UCSD-AML1 (cell line): ENCODE measurements around the gene IP6K1.
A peak's percentile ranks its signal among the peaks of the same experiment; 100 is the strongest.

ENCODE experiments used
- DNase-seq: peaks from one replicate; lab custom pipeline; 2025; ENCODE audit not compliant: unreplicated experiment; lab: John Stamatoyannopoulos, UW

The IP6K1 gene

DNA sequence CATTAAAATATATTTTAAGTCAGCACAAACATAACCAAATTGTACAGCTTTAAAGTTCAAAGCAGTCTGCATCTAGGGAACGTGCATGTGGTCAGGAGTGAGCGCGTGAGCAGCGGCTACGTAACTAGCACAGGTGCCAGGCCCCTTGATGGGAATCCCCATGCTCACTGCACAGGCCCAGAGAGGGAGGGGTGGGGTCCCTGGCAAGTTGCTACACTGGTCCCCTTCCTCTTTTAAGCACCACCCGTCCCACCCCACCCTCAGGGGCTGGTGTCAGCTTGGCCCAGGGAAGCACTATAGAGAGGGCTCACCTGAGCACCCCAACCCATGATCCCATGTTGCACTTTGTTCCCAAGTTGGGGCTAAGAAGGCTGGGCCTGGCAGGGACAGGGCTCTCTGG is 61.8 kb downstream of the IP6K1 start:
- DNase-seq: no peak

DNA sequence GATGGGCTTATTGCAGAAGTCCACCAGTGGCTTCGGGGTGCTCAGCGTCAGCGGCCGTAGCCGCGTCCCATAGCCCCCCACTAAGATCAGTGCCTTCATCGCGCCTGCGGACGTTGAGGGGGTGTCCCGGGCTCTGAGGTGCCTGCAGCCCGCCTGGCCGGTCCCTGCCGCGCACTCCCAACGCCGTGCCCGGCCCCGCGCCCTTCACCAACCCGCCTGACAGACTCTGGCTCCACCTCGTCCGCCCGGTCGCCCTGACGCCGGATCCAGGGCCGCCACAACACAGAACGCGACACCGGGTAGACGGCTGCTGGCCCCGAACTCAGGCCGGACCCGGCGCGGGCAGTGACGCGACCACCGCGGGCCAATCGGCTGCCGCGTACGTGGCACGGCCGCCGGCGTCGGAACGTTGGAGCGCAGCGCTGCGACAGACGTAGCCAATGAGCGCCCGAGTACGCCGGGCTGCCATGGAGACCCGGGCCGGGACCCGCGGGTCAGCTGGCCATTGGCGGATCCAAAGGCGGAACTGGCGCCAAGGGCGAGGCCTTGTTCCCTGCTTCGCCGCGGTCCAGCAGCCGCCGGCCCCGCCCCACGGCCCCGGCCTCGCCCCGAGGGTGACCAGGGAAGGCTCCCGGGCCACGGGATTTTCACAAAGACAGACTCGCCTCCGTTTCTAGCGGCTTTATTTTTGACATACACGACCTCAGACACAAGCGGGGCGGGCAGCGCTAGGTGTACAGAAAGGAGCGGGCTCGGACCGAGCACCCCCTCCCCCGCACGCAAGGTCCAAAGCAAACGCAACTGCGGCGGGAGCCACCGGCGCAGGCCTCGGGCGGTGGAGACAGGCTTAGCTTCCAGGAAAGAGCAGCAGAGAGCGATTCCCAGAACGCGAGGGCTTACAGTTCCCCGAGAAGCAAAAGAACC is 62.5 kb downstream of the IP6K1 start, which contains the start of gene GMPPB:
Gene GMPPB (minus strand): TSS at position 324 of the 924 bp plus-strand sequence. CDS start 225 bp downstream, at position 99.
- peak; percentile 97 for DNase-seq

DNA sequence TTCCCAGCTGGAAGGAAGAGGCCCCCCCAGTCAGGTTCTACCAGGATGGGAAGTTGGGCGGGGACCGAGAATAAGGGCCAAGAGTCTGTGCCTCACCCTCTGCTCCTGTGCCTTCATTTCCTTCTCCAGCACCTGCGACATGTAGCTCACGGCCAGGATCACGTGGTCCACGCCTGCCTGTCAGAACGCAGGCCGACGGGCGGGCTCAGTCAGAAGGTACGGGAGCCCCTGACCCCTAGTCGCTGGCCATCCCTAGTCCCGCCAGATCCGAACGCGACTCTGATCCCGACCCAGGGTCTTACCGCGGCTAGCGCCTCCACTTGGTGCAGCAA is 63.1 kb downstream of the IP6K1 start:
- no peak for DNase-seq

DNA sequence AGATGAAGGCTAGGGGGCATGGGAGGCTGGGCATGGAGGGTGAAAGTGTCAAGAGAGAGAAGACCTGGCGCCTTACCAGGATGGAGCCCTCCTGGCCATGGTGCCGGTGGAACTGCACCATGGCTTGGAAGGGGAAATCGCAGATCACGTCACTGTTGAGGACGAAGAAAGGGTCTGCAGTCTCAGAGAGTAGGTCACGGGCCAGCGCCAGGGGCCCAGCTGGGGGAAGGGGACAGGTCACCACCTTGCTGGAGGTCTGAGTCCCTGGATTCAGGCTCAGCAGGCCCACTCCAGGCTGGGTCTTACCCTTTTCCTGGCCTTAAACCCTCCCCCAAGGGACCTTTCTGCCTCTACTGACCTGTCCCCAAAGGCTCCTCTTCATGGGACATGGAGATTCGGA is 63.4 kb downstream of the IP6K1 start:
- DNase-seq: no peak

DNA sequence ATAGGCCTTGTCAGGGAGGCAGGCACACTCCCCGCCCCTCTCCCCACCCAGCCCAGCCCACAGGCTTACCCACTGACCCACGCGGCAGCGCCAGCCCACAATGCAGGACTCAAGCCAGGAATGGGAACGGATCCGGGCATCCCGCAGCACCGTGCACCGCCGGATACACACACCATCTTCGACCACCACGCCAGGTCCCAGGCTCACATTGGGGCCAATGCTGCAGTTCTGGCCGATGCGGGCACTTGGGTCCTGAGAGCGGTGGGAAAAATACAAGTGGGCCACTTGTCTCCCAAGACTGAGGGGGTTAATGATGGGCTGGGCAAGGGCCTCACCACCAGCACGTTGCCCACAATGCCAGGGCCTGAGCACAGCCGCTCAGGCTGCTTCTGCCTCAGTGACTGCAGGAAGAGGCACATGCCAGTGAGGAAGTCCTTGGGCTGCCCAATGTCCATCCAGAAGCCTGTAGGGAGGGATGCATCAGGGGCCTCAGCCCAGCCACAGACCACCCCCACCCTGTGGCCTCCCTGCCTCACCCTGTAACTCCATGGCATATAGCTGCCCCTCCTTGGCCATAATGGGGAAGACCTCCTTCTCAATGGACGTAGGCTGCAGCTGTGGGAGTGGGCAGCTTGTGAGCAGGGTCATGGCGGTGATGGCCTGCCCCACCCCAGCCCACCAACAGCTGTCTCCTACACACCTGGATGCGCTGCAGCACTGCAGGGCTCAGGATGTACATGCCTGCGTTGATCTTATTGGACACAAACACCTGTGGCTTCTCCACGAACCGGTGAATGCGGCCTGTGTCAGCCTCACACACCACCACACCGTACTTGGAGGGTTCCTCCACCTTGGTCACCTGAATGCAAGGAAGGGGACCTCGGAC is 64.2 kb downstream of the IP6K1 start:
- DNase-seq: no peak

DNA sequence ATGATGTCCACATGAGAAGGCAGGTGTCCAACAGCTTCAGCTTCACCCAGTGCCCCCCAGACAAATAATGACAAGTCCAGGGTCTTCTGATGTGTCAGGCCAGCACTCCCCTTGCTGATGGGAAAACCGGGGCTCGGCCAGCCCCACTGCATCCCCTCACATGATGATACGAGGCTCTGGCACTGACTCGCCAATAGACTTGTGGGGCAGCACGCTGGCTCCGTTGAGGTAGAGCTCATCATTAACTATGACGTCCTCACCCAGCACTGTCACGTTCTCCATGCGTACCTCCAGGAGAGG is 64.8 kb downstream of the IP6K1 start:
- DNase-seq: no peak

DNA sequence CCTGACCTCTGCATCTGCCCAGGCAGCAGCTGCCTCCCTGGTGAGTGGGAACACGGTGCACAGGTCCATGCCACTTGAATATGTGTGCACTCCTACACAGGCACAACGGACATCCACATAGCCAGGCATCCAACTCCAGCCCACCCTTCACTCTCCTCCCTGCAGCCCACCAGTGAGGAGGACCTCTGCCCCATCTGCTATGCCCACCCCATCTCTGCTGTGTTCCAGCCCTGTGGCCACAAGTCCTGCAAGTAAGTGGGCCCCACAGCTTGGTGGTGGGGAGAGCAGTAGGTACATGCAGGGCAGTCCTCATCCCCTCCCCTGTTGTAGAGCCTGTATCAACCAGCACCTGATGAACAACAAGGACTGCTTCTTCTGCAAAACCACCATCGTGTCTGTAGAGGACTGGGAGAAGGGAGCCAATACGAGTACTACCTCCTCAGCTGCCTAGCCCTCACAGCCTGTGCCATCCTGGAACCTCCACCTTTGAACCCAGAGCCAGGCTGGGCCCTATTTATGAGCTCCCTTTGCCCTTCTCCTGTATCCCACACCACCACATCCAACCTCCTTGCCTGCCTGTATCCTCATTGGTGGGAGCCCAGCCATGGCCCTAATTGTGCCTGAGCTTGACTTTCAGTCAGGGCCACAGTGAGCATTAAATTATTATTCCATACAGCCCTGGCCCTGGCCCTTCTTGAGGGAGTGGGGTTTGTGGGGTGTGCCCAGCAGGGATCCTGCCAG is 65.3 kb downstream of the IP6K1 start:
- no peak for DNase-seq

DNA sequence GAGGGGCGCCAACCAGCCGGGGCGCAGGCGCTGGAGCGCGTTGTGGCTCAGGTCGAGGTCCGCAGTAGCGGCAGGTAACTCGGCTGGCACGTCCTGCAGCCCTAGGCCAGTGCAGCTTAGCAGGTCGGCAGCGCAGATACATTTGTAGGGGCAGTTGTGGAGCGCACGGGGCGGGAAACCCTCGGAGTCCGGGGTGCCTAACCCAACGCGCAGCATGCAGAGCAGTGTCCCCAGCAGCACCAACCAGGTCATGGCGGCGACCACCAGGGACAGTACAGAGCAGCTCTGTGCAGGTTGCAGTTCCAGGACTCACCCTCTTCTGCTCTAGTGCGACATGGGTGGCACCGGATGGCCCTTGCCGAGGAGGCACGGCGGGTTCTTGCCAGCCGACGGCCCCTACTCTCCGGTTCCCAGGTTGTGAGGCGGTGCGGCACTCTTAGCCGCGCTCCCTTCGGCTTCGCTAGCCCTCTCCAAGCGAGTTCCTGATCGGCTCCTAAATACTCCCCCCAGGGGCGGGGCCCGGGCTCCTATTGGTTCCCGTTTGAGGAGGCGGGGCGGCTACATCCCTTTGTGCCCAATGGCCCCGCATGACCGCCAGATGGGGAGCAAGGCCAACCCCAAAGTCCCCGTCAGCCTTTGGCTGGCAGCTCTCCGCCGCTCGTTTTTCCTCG is 67.0 kb downstream of the IP6K1 start, which contains the start of gene AMIGO3:
Gene AMIGO3 (minus strand): TSS at position 471 of the 671 bp plus-strand sequence. CDS start 219 bp downstream, at position 252.
- DNase-seq: peak; percentile 84

DNA sequence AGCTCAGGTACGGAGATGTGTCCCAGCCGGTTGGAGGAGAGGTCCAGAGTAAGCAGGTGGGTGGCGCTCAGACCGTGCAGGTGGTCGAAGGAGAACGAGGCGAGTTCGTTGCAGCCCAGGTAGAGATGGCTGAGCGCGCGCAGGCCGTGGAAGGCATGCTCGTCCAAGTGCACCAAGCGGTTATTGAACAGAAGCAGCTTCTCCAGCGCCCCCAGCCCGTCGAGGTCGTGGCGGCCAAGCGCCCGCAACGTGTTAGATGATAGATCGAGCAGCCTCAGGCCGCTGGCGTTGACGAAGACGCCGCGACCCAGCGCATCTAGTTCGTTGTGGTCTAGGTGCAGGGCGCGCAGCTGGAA is 67.5 kb downstream of the IP6K1 start:
- DNase-seq: no peak

DNA sequence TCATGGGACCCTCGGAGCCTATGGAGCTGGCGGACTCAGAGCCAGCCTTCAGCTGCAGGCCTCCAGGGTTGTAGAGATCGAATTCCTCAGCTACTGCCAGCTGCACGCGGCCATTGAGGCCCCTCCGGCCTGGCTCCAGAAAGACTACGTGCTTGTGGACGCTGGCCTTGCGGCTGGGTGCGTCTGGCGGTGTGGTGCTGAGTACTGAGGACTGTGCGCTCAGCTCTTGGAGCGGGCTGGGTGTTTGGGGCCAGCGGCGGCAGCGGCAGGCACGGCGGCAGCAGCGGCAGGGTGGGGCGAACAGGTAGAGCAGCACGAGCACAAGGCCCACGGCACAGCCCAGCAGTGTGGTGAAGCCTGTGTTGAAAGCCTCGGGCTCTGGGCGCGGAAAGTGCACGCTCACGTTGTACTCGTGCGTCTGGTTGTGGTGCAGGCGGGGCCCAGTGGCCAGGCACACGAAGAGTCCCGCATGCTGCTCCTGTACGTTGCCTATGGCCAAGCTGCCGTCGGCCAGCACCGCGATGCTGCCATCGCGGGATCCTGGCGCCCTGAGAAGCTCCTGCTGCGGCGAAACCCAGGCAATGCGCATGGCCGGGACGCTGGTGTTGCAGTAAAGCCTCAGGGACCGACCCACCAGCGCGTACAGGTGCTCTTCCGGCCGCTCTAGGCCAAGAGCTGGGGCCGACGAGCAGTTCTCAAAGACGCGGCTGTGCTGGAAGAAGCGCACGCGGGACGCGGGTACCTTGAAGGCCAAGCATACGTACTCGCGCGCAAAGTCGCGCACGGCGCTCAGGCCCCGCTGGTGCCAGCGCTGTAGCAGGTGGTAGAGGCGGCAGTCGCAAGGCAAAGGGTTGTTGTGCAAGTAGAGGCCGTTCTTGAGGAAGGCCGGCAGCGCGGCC is 68.1 kb downstream of the IP6K1 start:
- DNase-seq: no peak

DNA sequence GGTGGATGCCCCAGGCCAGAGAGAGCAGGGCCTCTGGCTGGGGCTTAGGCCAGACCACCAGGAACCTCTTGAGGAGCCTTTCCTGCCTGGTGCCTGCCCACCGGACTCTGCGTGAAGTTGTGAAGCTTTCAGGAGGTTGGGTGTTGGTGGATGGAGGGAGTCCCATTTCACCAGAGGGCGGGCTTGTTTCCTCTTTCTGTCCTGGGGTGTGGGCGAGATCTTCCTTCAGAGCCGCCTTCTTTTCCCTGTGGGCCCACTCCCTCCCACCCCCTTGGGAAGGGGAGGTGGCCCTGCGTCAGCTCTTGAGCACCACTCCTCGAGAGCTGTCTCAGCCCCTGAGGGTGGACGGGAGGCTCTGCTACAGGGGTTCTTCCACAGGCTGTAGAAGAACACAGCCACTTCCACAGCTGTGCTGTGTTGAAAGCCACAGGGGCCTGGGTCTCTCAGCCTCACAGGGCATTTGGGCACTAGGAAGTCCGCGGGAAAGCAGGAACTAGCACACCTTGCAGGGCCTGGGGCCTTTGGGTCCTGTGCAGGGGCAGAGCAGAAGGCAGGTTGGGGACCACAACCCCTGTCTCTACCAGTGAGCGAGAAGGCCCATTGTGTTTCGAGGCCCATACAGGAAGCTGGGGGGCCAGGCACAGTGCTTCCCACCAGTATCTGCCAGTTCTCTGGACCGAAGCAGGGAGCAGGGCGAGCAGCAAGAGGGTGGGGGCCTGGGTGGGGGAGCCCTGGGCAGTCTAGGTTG is 69.0 kb downstream of the IP6K1 start:
- DNase-seq: no peak

DNA sequence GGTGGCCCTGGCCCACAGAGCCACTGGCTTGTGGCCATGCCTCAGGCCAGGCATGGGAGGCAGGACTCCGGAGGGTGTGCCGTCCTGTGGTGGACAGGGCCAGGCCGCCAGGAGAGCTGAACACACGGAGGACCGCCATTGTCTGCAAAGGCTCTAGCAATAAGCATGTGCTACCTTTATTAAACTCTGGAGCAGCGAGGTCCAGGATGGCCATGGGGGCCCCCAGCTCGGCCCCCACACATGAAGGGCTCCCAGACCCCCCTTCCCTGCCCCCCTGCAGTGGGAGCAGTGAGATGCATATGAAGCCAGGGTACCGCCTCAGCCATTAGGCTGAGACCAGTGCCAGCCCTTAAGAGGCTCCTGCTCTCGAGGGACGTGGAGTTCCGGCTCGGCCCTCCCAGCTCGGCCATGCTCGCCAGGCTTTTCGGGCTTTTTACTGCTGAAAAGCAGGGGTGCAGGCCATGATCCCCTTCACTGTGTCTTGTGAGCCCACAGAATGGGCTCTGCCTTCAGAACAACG is 69.6 kb downstream of the IP6K1 start:
- DNase-seq: no peak

DNA sequence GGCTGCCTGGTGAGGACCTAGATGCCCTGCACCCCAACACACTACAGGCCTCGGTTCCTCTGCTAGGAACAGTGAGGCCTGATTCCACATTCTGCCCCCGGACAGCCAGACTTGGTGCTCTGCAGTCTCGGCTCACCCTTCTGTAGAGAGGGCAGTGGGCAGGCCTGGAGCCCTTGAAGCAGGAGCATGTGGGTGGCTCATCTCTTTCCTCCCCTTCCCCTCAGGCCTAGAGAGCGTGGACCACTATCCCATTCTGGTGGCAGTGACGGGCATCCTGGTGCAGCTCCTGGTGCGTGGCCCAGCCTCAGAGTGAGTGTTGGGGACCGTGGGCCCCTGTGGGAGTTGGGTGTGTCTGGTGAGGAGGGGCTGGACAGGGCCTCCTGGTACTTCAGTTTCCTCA is 70.2 kb downstream of the IP6K1 start:
- DNase-seq: no peak

DNA sequence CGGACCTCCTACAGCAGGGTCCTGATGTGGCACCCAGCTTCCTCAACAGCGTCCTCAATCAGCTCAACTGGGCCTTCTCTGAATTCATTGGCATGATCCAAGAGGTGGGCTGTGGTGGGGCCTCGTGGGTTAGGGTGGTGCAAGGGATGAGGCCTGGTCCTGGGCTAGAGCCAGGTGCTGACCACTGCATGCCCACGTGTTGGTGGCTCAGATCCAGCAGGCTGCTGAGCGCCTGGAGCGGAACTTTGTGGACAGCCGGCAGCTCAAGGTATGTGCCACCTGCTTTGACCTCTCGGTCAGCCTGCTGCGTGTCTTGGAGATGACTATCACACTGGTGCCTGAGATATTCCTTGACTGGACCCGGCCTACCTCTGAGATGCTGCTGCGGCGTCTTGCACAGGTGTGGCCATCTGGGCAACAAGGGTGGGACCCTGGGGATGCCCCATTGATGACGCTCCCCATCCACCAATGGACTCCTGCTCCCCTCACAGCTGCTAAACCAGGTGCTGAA is 70.7 kb downstream of the IP6K1 start:
- DNase-seq: no peak

DNA sequence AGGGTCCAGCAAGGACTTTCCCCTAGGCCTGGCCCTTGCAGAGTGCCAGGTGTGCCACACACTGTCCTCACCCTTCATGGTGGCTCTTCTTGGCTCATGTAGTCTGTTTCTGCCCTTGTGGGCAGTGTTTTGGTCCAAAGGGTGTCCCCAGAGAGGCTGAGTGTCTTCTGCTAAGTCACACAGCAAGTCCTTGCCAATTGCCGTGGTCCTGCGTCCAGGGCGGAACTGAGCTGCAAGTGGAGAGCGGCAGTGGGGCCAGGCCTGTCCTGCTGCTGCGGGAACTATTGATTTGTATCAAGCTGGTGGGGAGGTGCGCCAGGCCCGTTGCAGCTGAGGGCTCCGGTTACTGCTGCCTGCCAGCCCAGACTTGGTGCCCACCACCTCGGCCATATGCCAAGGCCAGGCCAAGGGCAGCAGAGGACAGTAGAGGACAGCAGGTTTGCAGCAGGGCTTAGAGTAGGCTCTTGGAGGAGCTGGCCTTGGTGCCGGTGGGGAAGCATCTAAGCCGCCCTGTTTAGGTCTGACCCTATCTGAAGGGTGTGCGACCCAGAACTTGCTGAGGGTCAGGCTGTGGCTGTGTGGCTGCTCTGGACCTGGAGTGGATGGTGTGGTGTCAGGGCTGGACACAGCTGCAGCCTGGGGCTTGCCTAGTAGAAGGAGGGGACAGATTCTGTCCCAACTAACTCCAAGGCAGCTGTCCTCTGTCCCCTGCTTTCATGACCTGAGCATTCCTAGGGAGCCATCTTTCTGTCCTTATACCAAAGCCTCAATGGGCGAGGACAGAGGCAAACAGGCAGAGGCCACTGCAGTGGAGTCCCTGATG is 71.4 kb downstream of the IP6K1 start:
- no peak for DNase-seq

DNA sequence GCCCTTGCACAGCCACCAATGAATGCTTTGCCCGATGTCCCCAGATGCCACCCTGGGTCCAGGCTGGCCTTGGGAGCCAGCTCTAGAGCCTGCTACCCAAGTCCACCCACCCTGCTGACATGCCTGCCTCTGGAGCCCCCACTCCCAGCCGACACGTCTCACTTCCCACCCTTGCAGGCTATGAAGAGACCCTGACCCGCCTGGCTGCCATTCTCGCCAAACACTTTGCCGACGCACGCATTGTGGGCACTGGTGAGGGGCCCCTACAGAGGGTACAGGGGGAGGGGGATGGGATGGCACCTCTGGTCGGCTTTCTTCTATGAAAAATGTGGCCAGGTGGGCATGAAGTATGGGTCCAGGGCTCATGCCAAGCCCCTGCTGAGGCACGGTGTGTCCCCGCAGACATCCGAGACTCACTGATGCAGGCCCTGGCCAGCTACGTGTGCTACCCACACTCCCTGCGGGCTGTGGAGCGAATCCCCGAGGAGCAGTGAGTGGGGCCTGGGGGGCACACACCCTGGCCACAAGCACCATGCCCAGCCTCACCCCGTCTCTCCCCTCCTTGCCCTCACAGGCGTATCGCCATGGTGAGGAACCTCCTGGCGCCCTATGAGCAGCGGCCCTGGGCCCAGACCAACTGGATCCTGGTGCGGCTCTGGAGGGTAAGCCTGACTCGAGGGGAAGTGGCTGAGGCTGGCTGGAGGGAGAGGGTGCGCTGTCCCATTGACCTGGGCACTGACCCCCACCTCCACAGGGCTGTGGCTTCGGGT is 72.8 kb downstream of the IP6K1 start:
- no peak for DNase-seq
